GM04503 (cell line): ENCODE data around the gene PTEN.
"Not testable (repeated sequence)": the region's sequence is repeated elsewhere in the genome, so short reads cannot be mapped to it uniquely, and the experiment has no call there.

Experiments used
- DNase-seq: peaks from one replicate; pipeline ENCODE4 v3.0.0-alpha.2; 2012; ENCODE audit warnings: low read depth

PTEN gene

GRCh38 chr10:87845624-87845998 lies 17.8 kb upstream of the PTEN start:
- no peak for DNase-seq

DNA sequence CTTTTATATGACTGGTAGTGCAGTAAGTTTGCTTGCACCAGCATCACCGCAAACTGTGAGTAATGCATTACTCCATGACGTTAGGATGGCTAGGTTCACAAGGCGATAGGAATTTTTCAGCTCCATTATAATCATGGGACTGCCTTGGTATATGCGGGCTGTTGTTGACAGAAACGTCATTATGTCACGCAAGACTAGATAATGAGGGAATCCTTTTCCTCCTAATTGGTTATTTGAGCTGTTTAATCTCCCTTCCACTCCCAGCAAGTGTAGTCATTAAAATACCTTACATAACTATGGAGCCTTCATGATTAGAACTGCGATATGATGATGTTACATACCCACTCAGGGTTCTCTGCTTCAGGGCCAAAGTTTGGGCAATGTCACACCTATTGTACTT lies 17.4 kb upstream of the PTEN start:
- no peak for DNase-seq

DNA sequence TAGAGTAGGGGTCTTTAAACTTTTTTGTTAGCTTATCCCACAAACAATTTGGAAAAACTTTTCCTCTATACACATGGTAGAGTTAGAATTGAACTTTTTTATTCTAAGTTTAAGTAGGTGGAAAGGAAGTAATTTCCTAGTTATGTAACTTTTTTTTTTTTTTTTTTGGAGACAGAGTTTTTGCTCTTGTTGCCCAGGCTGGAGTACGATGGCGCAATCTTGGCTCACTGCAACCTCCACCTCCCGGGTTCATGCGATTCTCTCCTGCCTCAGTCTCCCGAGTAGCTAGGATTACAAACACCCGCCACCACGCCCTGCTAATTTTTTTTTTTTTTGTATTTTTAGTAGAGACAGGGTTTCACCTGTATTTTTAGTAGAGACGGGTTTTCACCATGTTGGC lies 16.7 kb upstream of the PTEN start:
- not testable (repeated sequence) for DNase-seq

DNA sequence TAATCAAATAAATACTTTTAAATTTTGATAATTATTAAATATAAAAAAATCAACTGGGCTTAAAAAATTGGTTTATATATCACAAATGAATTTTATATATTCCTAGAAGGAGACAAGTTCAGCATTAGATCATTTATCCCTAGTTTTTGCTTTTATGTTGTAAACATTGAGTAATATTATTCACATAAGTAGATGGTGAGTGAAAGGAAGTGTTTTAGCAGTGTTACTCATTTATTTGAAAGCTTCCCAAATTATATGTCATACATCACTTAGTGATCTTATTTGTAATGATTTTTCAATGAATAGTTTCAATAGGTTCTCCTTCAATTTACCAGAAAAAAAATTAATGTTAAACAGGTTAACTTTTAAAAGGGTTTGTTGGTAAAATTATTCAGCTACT lies 15.9 kb upstream of the PTEN start:
- DNase-seq: no peak

- DNase-seq: no peak
Measured at GRCh38 chr10:87849001-87849400, 14.4 kb upstream of the PTEN start.

- DNase-seq: no peak
Measured at GRCh38 chr10:87850742-87851205, 12.7 kb upstream of the PTEN start.

DNA sequence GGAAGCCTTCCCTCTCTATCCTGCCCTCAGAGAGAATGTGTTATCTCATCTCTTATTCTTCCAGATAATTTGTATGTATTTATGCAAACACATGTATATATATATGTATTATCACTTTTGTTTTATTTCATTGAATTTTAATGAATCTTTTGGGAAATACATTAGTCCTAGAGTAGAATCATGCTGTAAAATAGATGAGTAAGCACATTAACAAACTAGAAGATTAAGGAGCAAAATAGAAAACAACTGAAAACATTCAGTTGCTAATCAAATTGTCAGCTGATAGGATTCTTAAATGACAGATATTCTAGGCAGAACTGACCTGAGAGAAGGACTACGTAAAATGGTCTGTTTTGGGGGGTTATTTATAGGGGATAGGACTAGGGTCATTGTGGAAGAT lies 11.3 kb upstream of the PTEN start:
- DNase-seq: no peak

- not testable (repeated sequence) for DNase-seq
Measured at GRCh38 chr10:87855247-87855646, 8.2 kb upstream of the PTEN start.

DNA sequence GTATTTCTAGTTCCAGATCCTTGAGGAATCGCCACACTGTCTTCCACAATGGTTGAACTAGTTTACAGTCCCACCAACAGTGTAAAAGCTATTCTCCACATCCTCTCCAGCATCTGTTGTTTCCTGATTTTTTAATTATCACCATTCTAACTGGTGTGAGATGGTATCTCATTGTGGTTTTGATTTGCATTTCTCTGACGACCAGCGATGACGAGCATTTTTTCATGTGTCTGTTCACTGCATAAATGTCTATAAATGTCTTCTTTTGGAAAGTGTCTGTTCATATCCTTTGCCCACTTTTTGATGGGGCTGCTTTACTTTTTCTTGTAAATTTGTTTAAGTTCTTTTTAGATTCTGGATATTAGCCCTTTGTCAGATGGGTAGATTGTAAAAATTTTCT lies 7.8 kb upstream of the PTEN start:
- DNase-seq: not testable (repeated sequence)

GRCh38 chr10:87860156-87860795 lies 3.1 kb upstream of the PTEN start:
- no peak for DNase-seq

- DNase-seq: no peak
Measured at GRCh38 chr10:87860816-87861403, 2.5 kb upstream of the PTEN start.

DNA sequence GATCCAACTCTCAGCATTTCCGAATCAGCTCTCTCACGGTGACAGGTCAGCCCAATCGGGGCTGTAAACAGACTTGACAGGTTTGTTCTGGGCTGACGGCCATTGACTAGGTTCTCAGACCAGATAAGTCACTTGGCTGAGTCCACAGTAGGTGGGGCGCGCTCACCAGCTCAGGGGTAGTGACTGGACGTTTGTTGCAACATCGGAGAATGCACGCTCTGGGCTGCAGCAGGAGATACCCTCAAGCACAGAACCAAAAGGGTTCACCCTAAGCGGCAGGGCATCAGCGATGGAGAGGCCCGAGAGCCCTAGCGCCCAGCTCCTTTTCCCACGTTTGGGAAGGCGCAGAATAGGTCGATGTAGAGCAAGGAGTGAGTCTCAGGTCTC lies 1.9 kb upstream of the PTEN start:
- DNase-seq: no peak

DNA sequence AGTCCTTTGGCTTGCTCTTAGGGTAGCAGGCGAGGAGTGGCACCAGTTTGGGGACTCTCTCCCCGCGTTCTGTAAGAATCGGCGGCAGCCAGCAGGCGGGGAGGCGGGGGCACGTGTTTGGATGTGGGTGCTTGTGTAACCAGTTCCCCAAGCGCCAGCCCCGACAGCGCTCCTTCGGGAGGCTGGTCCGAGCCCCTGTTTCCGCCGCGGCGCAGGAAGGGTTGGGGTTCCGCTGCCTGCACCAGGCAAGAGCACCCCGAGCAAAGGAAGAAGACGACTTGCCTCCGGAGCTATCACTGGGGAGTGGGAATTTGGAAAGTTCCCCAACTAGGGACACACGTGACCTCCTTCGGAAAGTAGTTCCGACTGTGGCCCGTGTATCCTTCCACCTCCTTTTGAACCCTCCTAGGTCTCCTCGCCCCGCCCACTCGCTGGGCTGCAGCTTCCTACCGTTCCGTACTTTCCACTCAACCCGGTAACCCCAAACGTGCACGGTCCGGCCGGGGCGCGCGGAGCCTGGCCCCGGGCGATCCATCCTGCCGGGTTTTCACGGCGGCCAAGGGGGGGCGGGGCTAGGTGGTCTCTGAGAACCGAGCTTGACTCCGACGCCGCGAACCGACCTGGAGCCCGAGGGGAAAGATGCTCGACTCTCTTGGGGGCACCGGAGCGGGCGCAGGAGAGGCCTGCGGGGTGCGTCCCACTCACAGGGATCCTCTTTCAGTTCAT lies 1.3 kb upstream of the PTEN start:
- DNase-seq: peak; percentile 90

DNA sequence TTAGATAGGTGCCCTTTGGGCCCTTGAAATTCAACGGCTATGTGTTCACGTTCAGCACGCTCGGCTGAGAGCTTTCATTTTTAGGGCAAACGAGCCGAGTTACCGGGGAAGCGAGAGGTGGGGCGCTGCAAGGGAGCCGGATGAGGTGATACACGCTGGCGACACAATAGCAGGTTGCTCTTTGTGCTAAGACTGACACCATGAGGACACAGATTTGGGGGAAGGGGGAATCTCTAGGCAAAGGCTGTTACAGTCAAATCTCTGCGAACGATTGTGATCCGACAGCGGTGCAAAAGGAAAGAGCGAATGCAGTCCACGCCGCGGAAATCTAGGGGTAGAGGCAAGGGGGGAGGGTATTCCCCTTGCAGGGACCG lies 759 bp upstream of the PTEN start:
- no peak for DNase-seq

DNA sequence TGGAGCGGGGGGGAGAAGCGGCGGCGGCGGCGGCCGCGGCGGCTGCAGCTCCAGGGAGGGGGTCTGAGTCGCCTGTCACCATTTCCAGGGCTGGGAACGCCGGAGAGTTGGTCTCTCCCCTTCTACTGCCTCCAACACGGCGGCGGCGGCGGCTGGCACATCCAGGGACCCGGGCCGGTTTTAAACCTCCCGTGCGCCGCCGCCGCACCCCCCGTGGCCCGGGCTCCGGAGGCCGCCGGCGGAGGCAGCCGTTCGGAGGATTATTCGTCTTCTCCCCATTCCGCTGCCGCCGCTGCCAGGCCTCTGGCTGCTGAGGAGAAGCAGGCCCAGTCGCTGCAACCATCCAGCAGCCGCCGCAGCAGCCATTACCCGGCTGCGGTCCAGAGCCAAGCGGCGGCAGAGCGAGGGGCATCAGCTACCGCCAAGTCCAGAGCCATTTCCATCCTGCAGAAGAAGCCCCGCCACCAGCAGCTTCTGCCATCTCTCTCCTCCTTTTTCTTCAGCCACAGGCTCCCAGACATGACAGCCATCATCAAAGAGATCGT lies 598 bp downstream of the PTEN start:
- DNase-seq: not testable (repeated sequence)

- DNase-seq: no peak
Measured at GRCh38 chr10:87864496-87865059, 1.2 kb downstream of the PTEN start.

- DNase-seq: no peak
Measured at GRCh38 chr10:87865241-87865881, 1.9 kb downstream of the PTEN start.

DNA sequence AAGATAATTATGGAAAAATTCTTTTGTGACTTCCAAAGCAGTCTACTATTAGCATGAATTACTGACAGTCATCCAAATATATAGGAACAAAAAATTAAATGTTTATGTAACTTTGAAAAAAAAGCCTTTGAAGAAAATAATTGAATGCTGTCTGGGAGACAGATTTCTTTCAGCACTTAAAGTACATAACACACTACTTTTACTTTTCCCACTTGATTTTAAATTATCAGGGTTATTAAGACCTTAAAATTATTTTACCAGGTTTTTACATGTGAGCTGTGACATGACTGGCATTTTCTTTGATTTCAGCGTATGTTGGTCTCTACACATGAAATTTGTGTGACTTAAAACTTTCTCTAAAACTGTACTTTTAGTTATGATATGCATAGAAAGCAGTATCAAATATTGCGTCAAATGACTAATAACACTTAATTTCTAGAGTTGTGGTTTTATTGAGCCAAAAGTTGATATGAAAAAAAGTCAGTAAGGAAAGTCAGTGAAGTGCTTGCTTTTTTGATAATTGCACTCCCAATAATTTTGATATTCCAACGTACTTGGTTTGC lies 3.1 kb downstream of the PTEN start:
- DNase-seq: no peak

GRCh38 chr10:87867453-87867852 lies 4.0 kb downstream of the PTEN start:
- no peak for DNase-seq

DNA sequence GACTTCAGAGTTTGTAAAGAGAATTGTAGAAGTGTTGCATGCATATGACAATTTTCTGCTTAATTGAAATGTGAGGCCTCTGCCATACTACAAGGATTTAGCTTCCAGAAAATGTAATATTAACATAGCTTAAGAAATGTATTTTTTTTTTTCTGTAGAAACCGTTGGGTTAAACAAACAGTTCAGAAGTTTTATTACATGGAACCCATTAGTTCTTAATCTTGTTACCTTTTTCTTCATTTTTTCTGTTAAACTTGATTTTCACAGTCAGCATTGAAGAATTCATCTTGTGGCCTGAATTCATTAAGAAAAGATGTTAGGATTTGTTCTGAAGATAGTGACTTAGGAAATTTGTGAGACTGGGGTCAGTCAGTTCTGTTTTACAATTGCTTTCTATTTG lies 4.9 kb downstream of the PTEN start:
- no peak for DNase-seq

GRCh38 chr10:87869139-87869538 lies 5.7 kb downstream of the PTEN start:
- not testable (repeated sequence) for DNase-seq
